Right lobe of liver (tissue), 6 donors: ENCODE measurements around the gene DOK6. TPM values are rescaled to one million over a fixed set of nuclear protein-coding genes. Genes with fewer than 3 reads are reported as not detected.

Experiments
- ATAC-seq, 4 donors: fragments of 200-7000 bp; cut with Tn5 transposase; one replicate each; pipeline ENCODE4 v1.9.1; 2020; ENCODE audit warnings: mild to moderate bottlenecking in 4 of 4, moderate library complexity in 4 of 4
- DNase-seq, 3 donors: peaks; one replicate each; pipeline ENCODE4 v3.0.0-alpha.2; 2020
- H3K27ac ChIP-seq, 3 donors: fragments of 200-600 bp; one replicate each; pipeline ENCODE4 v1.8.0; 2022
- H3K27me3 ChIP-seq, 2 donors: fragments of 200-600 bp; one replicate each; pipeline ENCODE4 v1.8.0; 2022
- H3K36me3 ChIP-seq, 4 donors: fragments of 200-600 bp; sonication (generic) in 1 of 4; one replicate each; pipeline versions ENCODE4 v1.5.1 to v1.8.0; 2017 to 2022; ENCODE audit warnings: control low read depth in 1 of 4
- H3K4me1 ChIP-seq, 4 donors: fragments of 200-600 bp; sonication (generic) in 1 of 4; one replicate each; pipeline versions ENCODE4 v1.5.1 to v1.8.0; 2017 to 2022; ENCODE audit warnings: control low read depth in 1 of 4
- H3K4me3 ChIP-seq, 3 donors: fragments of 200-600 bp; one replicate each; pipeline ENCODE4 v1.8.0; 2022
- H3K9me3 ChIP-seq, 4 donors: fragments of 200-600 bp; sonication (generic) in 1 of 4; one replicate each; pipeline versions ENCODE4 v1.5.1 to v1.8.0; 2017 to 2022; ENCODE audit warnings: control low read depth in 1 of 4
- POLR2A ChIP-seq: fragments of 450-650 bp; IDR thresholded peaks from one replicate; pipeline ENCODE4 v1.6.1; 2017; ENCODE audit warnings: antibody characterized with exemption, mild to moderate bottlenecking
- WGBS: methylation state at CpG from one replicate; pipeline ENCODE4 v1.1.6; 2018; ENCODE audit warnings: low coverage, low lambda C conversion rate; ENCODE audit not compliant: insufficient coverage; ENCODE audit errors: missing lambda C conversion rate; 5-methylcytosine and 5-hydroxymethylcytosine counted together
- intact Hi-C, 2 donors: fragments of 100-400 bp; cut with DNase I; formaldehyde crosslinking; loops; one replicate each; pipeline versions ENCODE4 v1.11.2 to v1.14.1; 2022
- total RNA-seq, 6 experiments: library from RNA; depleted of rRNA in 2 of 6; stranded (reverse); fragments of >200 nt in 2 of 6; fragmentation: NEBNext Ultra II Directional in 3 of 6; extraction: Animal tissue kit (Norgen Biotek cat#: 25700) in 3 of 6; gene quantifications; one replicate each; pipeline versions ENCODE4 v1.1.0 to v1.2.4, GENCODE V29; 2016 to 2023
- TF ChIP-seq, protein P1 (sequence below), 4 donors: fragments of 200-600 bp in 3 of 4; fragments of 450-650 bp in 1 of 4; IDR thresholded peaks; one replicate each; pipeline versions ENCODE4 v1.5.1 to v1.8.0; 2016 to 2022; ENCODE audit warnings: antibody characterized with exemption in 4 of 4, mild to moderate bottlenecking in 2 of 4
- donor health status: DM: no; HTN: yes; CAD: no.
- donor health status: DM: no; HTN: no; CAD: no.
- donor health status: DM: no; HTN: no; CAD: no.
- donor health status: DM: no; HTN: yes; CAD: no.
- donor health status: DM: no; HTN: yes; CAD: no.

The DOK6 gene
- total RNA-seq, 6 experiments from 2014 or later = 0.37 to 2.9 (median 2.1) TPM; not detected in 1

DNA sequence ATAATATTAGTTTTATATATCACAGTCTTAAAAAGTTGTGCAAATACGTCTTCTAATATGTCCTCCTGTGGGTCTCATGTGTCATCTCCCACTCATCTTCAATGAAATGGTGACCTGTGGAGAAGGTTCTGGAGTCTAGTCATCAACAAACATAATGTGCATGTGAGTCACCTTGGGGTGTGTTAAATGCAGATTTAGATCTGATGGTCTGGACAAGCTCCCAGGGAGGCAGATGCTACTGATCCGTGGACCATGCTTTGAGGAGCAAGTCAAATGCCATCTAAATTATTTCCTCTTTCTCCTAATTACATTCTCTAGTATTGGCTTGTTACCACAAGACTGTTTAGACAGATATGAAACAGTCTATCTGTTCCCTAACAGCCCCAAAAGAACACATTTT is 336.0 kb downstream of the DOK6 start:
- 79% methylated on average over 2 of the region's 2 CpGs for WGBS
- TF ChIP-seq, protein P1, sequence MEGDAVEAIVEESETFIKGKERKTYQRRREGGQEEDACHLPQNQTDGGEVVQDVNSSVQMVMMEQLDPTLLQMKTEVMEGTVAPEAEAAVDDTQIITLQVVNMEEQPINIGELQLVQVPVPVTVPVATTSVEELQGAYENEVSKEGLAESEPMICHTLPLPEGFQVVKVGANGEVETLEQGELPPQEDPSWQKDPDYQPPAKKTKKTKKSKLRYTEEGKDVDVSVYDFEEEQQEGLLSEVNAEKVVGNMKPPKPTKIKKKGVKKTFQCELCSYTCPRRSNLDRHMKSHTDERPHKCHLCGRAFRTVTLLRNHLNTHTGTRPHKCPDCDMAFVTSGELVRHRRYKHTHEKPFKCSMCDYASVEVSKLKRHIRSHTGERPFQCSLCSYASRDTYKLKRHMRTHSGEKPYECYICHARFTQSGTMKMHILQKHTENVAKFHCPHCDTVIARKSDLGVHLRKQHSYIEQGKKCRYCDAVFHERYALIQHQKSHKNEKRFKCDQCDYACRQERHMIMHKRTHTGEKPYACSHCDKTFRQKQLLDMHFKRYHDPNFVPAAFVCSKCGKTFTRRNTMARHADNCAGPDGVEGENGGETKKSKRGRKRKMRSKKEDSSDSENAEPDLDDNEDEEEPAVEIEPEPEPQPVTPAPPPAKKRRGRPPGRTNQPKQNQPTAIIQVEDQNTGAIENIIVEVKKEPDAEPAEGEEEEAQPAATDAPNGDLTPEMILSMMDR (IDR thresholded peaks at IDR 0.05) = no peak
- TF ChIP-seq POLR2A = no peak
- no peak for ATAC-seq
- intact Hi-C loops = no loop called here
- H3K27ac ChIP-seq = no peak overlapping the region
- H3K9me3 ChIP-seq = no peaks in the 10 kb centered on the region
- DNase-seq = no peak
- H3K36me3 ChIP-seq = no peaks in the 10 kb centered on the region
- no peaks in the 10 kb centered on the region for H3K4me1 ChIP-seq
- H3K4me3 ChIP-seq = no peak overlapping the region
- no peaks in the 10 kb centered on the region for H3K27me3 ChIP-seq

DNA sequence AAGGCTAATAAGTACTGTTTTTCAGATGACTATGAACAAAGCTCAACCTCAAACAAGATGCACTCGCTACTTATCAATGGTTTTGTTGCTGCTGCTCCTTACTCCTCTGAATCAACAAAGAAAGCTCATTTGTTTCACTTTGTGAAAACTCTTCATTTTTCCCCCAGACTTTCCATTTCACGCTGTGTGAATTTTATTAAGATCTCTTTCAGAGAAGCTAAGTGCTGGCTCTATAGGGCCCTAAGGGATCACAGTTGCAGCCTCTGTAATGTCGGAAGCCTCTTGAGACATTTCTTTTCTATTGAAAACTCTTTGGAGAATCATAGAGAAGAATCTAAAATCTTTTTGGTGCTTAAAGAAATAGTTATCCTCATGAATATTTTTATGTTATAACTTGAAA is 337.2 kb downstream of the DOK6 start:
- DNase-seq (no peak), ATAC-seq (no peak)
- Histone ChIP-seq H3K27ac (no peak overlapping the region), H3K4me1 (no peaks in the 10 kb centered on the region), H3K9me3 (no peaks in the 10 kb centered on the region), H3K4me3 (no peak overlapping the region), H3K36me3 (no peaks in the 10 kb centered on the region), H3K27me3 (no peaks in the 10 kb centered on the region)
- WGBS = 80% methylated on average over 3 of the region's 3 CpGs
- no peak for TF ChIP-seq POLR2A
- TF ChIP-seq, protein P1 (IDR thresholded peaks at IDR 0.05) = no peak
- intact Hi-C loops = no loop called here

DNA sequence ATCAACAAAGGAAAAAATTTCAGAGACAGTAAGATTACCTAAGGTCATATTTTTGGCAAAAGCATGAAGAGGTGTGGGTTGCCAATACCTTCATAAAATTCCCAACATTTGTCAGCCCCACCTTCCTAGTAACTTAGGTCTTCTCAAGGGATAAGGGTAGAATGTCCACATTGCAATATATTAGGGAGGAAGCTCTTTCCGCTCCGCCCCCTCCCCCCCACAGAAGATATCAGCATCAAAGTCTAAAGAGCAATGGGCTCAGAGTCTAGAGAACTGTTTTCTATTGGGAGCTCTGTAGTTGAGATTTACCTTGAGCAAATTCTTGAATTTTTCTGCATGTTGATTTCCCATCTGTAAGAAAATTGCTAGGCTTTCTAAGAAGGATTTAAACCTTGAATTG is 346.7 kb downstream of the DOK6 start:
- no peak for DNase-seq
- 25% methylated on average over 2 of the region's 2 CpGs for WGBS

DNA sequence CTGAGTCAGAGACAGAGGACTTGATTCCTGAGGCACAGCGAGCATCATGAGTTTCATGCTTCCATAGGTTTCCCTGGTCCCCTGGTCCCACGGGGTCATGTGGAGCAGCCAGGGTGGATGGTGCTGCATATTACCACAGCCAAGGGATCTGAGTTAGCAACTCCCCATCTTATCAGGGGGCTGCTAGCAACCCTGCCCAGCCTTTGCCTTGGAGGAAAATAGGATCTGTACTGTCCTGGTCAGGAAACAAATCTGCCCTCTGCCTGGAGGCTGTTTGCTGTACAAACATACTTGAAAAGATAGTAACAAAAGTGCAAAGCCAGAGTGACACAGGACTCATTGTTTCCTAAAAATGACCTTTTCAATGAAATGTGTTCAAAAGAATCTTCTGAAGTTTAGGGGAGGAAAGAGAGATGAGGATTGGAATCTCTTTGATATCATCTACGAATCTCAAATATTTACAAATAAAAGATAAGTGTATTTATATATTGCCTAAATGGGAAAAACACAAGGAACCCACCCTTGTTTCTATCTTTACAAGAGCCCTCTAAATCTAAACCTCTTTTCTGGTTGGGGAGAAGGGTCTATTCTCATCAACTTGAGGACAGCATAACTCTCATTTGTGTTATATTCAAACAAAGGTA is 352.2 kb downstream of the DOK6 start:
- no peaks in the 10 kb centered on the region for H3K9me3 ChIP-seq
- 21% methylated on average over 3 of the region's 3 CpGs for WGBS
- no peak for DNase-seq
- intact Hi-C loops = no loop called here
- no peak overlapping the region for H3K27ac ChIP-seq
- TF ChIP-seq, protein P1 (IDR thresholded peaks at IDR 0.05) = no peak
- TF ChIP-seq POLR2A = no peak
- no peaks in the 10 kb centered on the region for H3K36me3 ChIP-seq
- no peaks in the 10 kb centered on the region for H3K4me1 ChIP-seq
- no peak overlapping the region for H3K4me3 ChIP-seq
- no peaks in the 10 kb centered on the region for H3K27me3 ChIP-seq
- ATAC-seq = no peak

More for the DNA sequence above, 346.7 kb downstream of the DOK6 start:
- no peak for ATAC-seq
- Histone ChIP-seq H3K27ac (no peak overlapping the region), H3K4me3 (no peak overlapping the region), H3K9me3 (no peaks in the 10 kb centered on the region), H3K36me3 (no peaks in the 10 kb centered on the region), H3K27me3 (no peaks in the 10 kb centered on the region), H3K4me1 (no peaks in the 10 kb centered on the region)
- TF ChIP-seq POLR2A = no peak
- TF ChIP-seq, protein P1 (IDR thresholded peaks at IDR 0.05) = no peak
- intact Hi-C loops = no loop called here

DNA sequence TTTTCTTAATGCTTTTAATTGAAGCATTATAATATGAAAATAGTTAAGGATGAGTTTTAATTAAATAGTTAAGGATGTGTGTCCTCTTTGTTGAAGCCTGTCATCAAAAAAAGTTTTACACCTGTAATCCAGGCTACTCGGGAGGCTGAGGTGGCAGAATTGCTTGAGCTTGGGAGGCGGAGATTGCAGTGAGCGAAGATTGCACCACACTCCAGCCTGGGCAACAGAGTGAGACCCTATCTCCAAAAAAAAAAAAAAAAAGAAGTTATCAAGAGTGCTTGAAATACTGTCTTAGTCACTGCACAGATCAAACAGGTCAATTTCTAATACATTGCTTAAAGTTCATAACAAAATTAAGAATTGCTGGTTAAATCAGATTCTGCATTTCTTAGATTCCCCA is 353.4 kb downstream of the DOK6 start:
- Histone ChIP-seq H3K36me3 (no peaks in the 10 kb centered on the region), H3K4me3 (no peak overlapping the region), H3K9me3 (no peaks in the 10 kb centered on the region), H3K27ac (no peak overlapping the region), H3K4me1 (no peaks in the 10 kb centered on the region), H3K27me3 (no peaks in the 10 kb centered on the region)
- ATAC-seq (no peak), DNase-seq (no peak)
- intact Hi-C loops = no loop called here
- TF ChIP-seq POLR2A = no peak
- TF ChIP-seq, protein P1 (IDR thresholded peaks at IDR 0.05) = no peak
- WGBS = 86% methylated on average over 3 of the region's 3 CpGs
